H1 (cell line): ENCODE data around the gene ZNF524. TPM values are rescaled to one million over a fixed set of nuclear protein-coding genes. Genes with fewer than 3 reads are reported as not detected.

ENCODE experiments used
- CTCF ChIA-PET: fragments of 300-600 bp; sonication (Branson Sonifier 250); formaldehyde crosslinking; loops from one replicate; lab custom pipeline; 2021; ENCODE audit not compliant: partially characterized antibody; lab: Charles Lee
- POLR2A ChIA-PET: fragments of 300-600 bp; sonication (Branson Sonifier 250); formaldehyde crosslinking; loops from one replicate; lab custom pipeline; 2021; ENCODE audit warnings: inconsistent platforms; ENCODE audit not compliant: partially characterized antibody; lab: Charles Lee
- DNase-seq, 2 experiments: peaks; one replicate each; pipeline versions ENCODE4 v3.0.0 to v3.0.0-alpha.2; 2010 to 2022; ENCODE audit warnings: low spot score in 2 of 2, low read depth in 1 of 2, mixed read lengths in 1 of 2
- FAIRE-seq: peaks from 2 replicates; lab custom pipeline; 2011; peaks lifted over from hg19 to GRCh38; lab: Jason Lieb, UNC
- H2AFZ ChIP-seq: 2 replicates; pipeline ENCODE4 v1.8.1; 2012; ENCODE audit warnings: low read length, inconsistent platforms
- H2AK5ac ChIP-seq: 2 replicates; pipeline ENCODE4 v1.6.1; 2013; ENCODE audit warnings: low read depth, low read length
- H2BK120ac ChIP-seq: replicated peaks from 2 replicates; pipeline ENCODE3; 2013; ENCODE audit warnings: low read depth, low read length, inconsistent platforms
- H2BK12ac ChIP-seq: 2 replicates; pipeline ENCODE4 v1.6.1; 2013; ENCODE audit warnings: low read depth, low read length
- H2BK15ac ChIP-seq: 2 replicates; pipeline ENCODE4 v1.6.1; 2013; ENCODE audit warnings: low read length
- H2BK20ac ChIP-seq: 2 replicates; pipeline ENCODE4 v1.6.1; 2013; ENCODE audit warnings: low read length
- H2BK5ac ChIP-seq: 2 replicates; pipeline ENCODE4 v1.6.1; 2013; ENCODE audit warnings: low read depth, low read length
- H3K14ac ChIP-seq: 2 replicates; pipeline ENCODE4 v1.6.1; 2013; ENCODE audit warnings: inconsistent platforms; ENCODE audit not compliant: insufficient read length
- H3K18ac ChIP-seq: 2 replicates; pipeline ENCODE4 v1.6.1; 2013; ENCODE audit warnings: low read length; ENCODE audit errors: extremely low read depth
- H3K23ac ChIP-seq: 2 replicates; pipeline ENCODE4 v1.6.1; 2013; ENCODE audit warnings: inconsistent platforms; ENCODE audit not compliant: insufficient read length
- H3K23me2 ChIP-seq: 2 replicates; pipeline ENCODE4 v1.6.1; 2013; ENCODE audit warnings: low read depth, low read length
- H3K27ac ChIP-seq: 2 replicates; pipeline ENCODE4 v1.6.1; 2011; ENCODE audit warnings: low read depth, low read length, inconsistent platforms
- H3K27me3 ChIP-seq, 4 experiments: replicated peaks in 1 of 4; 1 replicate in 1 of 4; 2 replicates in 3 of 4; pipeline versions ENCODE4 v1.6.1 to v1.8.1; 2011 to 2013; ENCODE audit warnings: low read length in 3 of 4, mild to moderate bottlenecking in 3 of 4, inconsistent platforms in 2 of 4, mixed read lengths in 2 of 4, moderate library complexity in 1 of 4; ENCODE audit not compliant: control insufficient read depth in 3 of 4, insufficient read depth in 3 of 4; ENCODE audit errors: extremely low read depth in 1 of 4
- H3K36me3 ChIP-seq, 4 experiments: 2 replicates each; pipeline versions ENCODE4 v1.6.1 to v1.8.1; 2011 to 2013; ENCODE audit warnings: mild to moderate bottlenecking in 4 of 4, low read length in 3 of 4, moderate library complexity in 2 of 4, control low read depth in 1 of 4, inconsistent platforms in 1 of 4; ENCODE audit not compliant: insufficient read depth in 4 of 4, control insufficient read depth in 2 of 4
- H3K4ac ChIP-seq: replicated peaks from 2 replicates; pipeline ENCODE3; 2013; ENCODE audit warnings: low read length, low read depth, mixed read lengths, inconsistent platforms; ENCODE audit not compliant: insufficient read length
- H3K4me1 ChIP-seq, 4 experiments: replicated peaks in 1 of 4; 1 replicate in 1 of 4; 2 replicates in 3 of 4; pipeline versions ENCODE4 v1.6.1 to v1.8.1; 2011 to 2013; ENCODE audit warnings: low read length in 3 of 4, inconsistent platforms in 2 of 4, mixed read lengths in 1 of 4; ENCODE audit not compliant: insufficient read depth in 4 of 4, control insufficient read depth in 3 of 4
- H3K4me2 ChIP-seq, 2 experiments: 2 replicates each; pipeline versions ENCODE4 v1.6.1 to v1.8.1; 2011 to 2013; ENCODE audit warnings: low read depth in 2 of 2, low read length in 2 of 2, control low read depth in 1 of 2, inconsistent platforms in 1 of 2, mild to moderate bottlenecking in 1 of 2; ENCODE audit not compliant: insufficient read depth in 1 of 2
- H3K4me3 ChIP-seq, 4 experiments: fragments of 200-600, 300-600 bp in 1 of 4; sonication (generic), shearing (Covaris generic), sonication (Bioruptor Twin) in 1 of 4; 2 replicates each; pipeline versions ENCODE4 v1.5.1 to v1.8.1; 2011 to 2016; ENCODE audit warnings: low read length in 4 of 4, low read depth in 3 of 4, control low read depth in 2 of 4, inconsistent platforms in 2 of 4, mild to moderate bottlenecking in 2 of 4, mixed read lengths in 1 of 4, moderate library complexity in 1 of 4; ENCODE audit not compliant: insufficient read depth in 2 of 4; ENCODE audit errors: extremely low read depth in 1 of 4
- H3K56ac ChIP-seq: replicated peaks from 2 replicates; pipeline ENCODE3; 2013; ENCODE audit warnings: low read depth, mild to moderate bottlenecking, mixed read lengths, low read length, inconsistent platforms; ENCODE audit not compliant: insufficient read length
- H3K79me1 ChIP-seq: 2 replicates; pipeline ENCODE4 v1.6.1; 2013; ENCODE audit warnings: low read depth, low read length, control low read depth
- H3K79me2 ChIP-seq, 2 experiments: 2 replicates each; pipeline versions ENCODE4 v1.6.1 to v1.8.1; 2012 to 2013; ENCODE audit warnings: low read length in 2 of 2, mild to moderate bottlenecking in 2 of 2, inconsistent platforms in 1 of 2; ENCODE audit not compliant: insufficient read depth in 2 of 2, control insufficient read depth in 1 of 2
- H3K9ac ChIP-seq, 4 experiments: replicated peaks in 1 of 4; 1 replicate in 1 of 4; 2 replicates in 3 of 4; pipeline versions ENCODE4 v1.6.1 to v1.8.1; 2011 to 2013; ENCODE audit warnings: low read depth in 3 of 4, low read length in 3 of 4, control low read depth in 2 of 4, mild to moderate bottlenecking in 2 of 4, moderate library complexity in 2 of 4, inconsistent platforms in 1 of 4; ENCODE audit errors: extremely low read depth in 1 of 4
- H3K9me3 ChIP-seq, 2 experiments: 2 replicates each; pipeline versions ENCODE4 v1.6.1 to v1.8.1; 2012 to 2013; ENCODE audit warnings: mild to moderate bottlenecking in 2 of 2, moderate library complexity in 2 of 2, control low read depth in 1 of 2, inconsistent platforms in 1 of 2, low read depth in 1 of 2, low read length in 1 of 2, mixed read lengths in 1 of 2; ENCODE audit not compliant: insufficient read depth in 2 of 2
- H4K20me1 ChIP-seq, 2 experiments: replicated peaks in 1 of 2; 2 replicates each; pipeline versions ENCODE3 to v1.8.1; 2011 to 2013; ENCODE audit warnings: inconsistent platforms in 2 of 2, low read length in 2 of 2, mild to moderate bottlenecking in 1 of 2; ENCODE audit not compliant: insufficient read depth in 2 of 2, control insufficient read depth in 1 of 2
- H4K5ac ChIP-seq: 2 replicates; pipeline ENCODE4 v1.6.1; 2013; ENCODE audit warnings: low read length, low read depth, mixed read lengths, inconsistent platforms; ENCODE audit not compliant: insufficient read length
- H4K8ac ChIP-seq: 2 replicates; pipeline ENCODE4 v1.8.0; 2013; ENCODE audit warnings: mild to moderate bottlenecking, moderate library complexity, low read length, inconsistent platforms; ENCODE audit not compliant: insufficient read depth; ENCODE audit errors: extremely low read depth
- H4K91ac ChIP-seq: replicated peaks from 2 replicates; pipeline ENCODE3; 2013; ENCODE audit warnings: low read length, mixed read lengths, inconsistent platforms; ENCODE audit not compliant: insufficient read length
- CHD2 ChIP-seq: IDR thresholded peaks from 2 replicates; pipeline ENCODE4 v1.6.1; 2012; ENCODE audit warnings: low read length, improper control_type of control experiment
- HDAC2 ChIP-seq, 2 experiments: fragments of 300-600 bp in 1 of 2; sonication (generic) in 1 of 2; IDR thresholded peaks; 2 replicates each; pipeline ENCODE4 v1.6.1; 2011 to 2012; ENCODE audit warnings: low read depth in 2 of 2, low read length in 2 of 2, mild to moderate bottlenecking in 2 of 2, moderate library complexity in 2 of 2, borderline replicate concordance in 1 of 2, inconsistent platforms in 1 of 2
- PHF8 ChIP-seq: fragments of 200-600 bp; sonication (generic); conservative IDR thresholded peaks from 2 replicates; pipeline ENCODE4 v1.7.1; 2012; ENCODE audit warnings: low read depth, mild to moderate bottlenecking, inconsistent platforms, low read length, moderate library complexity
- POLR2A ChIP-seq, 2 experiments: IDR thresholded peaks; 1 replicate in 1 of 2; 2 replicates in 1 of 2; pipeline ENCODE4 v1.6.1; 2011; ENCODE audit warnings: low read depth in 2 of 2, low read length in 2 of 2, mild to moderate bottlenecking in 2 of 2; ENCODE audit errors: control extremely low read depth in 1 of 2
- SP2 ChIP-seq: IDR thresholded peaks from 2 replicates; pipeline ENCODE4 v1.6.1; 2012; ENCODE audit warnings: mild to moderate bottlenecking, low read length, inconsistent platforms
- YY1 ChIP-seq: IDR thresholded peaks from 2 replicates; pipeline ENCODE4 v1.6.1; 2011; ENCODE audit warnings: low read depth, mild to moderate bottlenecking, low read length
- ZNF274 ChIP-seq: IDR thresholded peaks from 2 replicates; pipeline ENCODE4 v1.7.0; 2012; ENCODE audit warnings: low read length, borderline replicate concordance; ENCODE audit errors: extremely low read depth
- WGBS, 2 experiments: shearing (Covaris generic) in 1 of 2; methylation state at CpG; one replicate each; pipeline versions ENCODE4 v1.1.6 to v1.1.7; 2013 to 2015; ENCODE audit warnings: low lambda C conversion rate in 2 of 2, mixed read lengths in 2 of 2, inconsistent platforms in 1 of 2, low coverage in 1 of 2, missing lambda C conversion rate in 1 of 2; ENCODE audit not compliant: insufficient replicate concordance in 2 of 2, insufficient coverage in 1 of 2, insufficient read length in 1 of 2; ENCODE audit errors: extremely low coverage in 1 of 2, missing lambda C conversion rate in 1 of 2; 5-methylcytosine and 5-hydroxymethylcytosine counted together
- polyA plus RNA-seq, 7 experiments: library from polyadenylated mRNA; depleted of rRNA in 3 of 7; stranded (reverse) in 5 of 7; unstranded in 2 of 7; fragments of >200 nt in 5 of 7; fragments of 200-250 nt in 2 of 7; gene quantifications; 1 replicate in 5 of 7; 2 replicates in 1 of 7; 4 replicates in 1 of 7; pipeline versions ENCODE4 v1.2.1 to v1.2.3, GENCODE V29; 2011 to 2013; ENCODE audit warnings: missing spikeins in 2 of 7, mixed read lengths in 2 of 7
- total RNA-seq: library from RNA; stranded (reverse); fragmentation: NEBNext Ultra II Directional; extraction: Animal tissue kit (Norgen Biotek cat#: 25700); gene quantifications from 2 replicates; pipeline ENCODE4 v1.2.1, GENCODE V29; 2021
- TF ChIP-seq, protein P1 (sequence below): IDR thresholded peaks from 2 replicates; pipeline ENCODE4 v1.6.1; 2012; ENCODE audit warnings: inconsistent platforms
- TF ChIP-seq, protein P2 (sequence below): IDR thresholded peaks from 2 replicates; pipeline ENCODE4 v1.6.1; 2011; ENCODE audit warnings: low read length, improper control_type of control experiment

ZNF524 gene
- total and polyA plus RNA-seq, 2 of the 8 experiments (the other 6 are each of a cell fraction or from before 2014, with no cell fraction given): 4.4 to 4.7 TPM

DNA sequence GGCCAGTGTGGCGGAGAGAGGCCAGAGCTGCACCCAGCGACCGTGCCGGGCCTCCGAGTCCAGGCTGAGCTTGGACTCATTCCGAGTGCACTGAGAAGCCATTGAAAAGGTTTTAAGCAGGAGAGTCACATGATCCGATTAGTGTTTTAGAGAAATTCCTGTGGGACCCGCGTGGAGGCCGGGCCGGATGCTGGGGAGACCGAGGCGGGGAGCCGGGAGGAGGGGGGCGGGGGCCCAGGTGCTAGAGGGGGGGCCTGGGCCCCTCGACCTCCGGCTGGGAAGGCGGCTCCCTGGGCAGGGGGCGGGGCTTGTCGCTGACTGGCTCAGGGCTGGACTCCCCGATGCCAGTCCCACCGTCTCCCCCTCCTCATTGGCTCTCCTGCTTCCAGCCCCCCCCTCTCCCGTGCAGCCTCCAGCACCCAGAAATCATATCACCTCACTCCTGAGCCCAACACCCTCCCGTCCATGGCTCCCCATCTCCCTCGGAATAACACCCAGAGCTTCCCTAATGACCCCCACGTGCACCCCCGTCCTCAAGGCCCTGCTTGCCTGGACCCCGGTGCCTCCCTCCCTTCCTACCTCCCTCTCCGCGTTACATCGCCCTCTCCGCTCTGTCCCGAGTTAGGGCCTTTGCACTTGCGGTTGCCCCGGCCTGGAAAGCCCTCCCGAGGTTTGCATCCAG, 14.3 kb upstream of the ZNF524 start:
- peak overlapping the region; percentile 80; the same call in 1 of the 2 replicates for H2BK12ac ChIP-seq
- H3K4me2 ChIP-seq: peak overlapping the region; percentile 69 to 73
- peak in 1 of 2 experiments; percentile 92 for DNase-seq
- CTCF ChIA-PET: interaction anchor here (0.6 to 2.3 kb wide), 3 partner anchors 20 to 1733 kb away, joined by 3 to 8 read pairs (median 8); partner anchors contain the start of gene ZNF865
- peak overlapping the region; percentile 57 for H4K5ac ChIP-seq
- H2BK120ac ChIP-seq: peak overlapping the region; percentile 43
- peak overlapping the region; percentile 96 for H4K91ac ChIP-seq
- H2BK15ac ChIP-seq: no peak overlapping the region
- peak overlapping the region; percentile 80; the same call in 1 of the 2 replicates for H2BK20ac ChIP-seq
- H3K56ac ChIP-seq: peak overlapping the region; percentile 2
- H3K4me1 ChIP-seq: peaks cover 0 to 8% (median 3%) of the 10 kb centered on the region in 4 experiments; a peak in 5 of 7 replicates
- 13% methylated on average over 26 of the region's 36 CpGs; no CpG with 5 or more reads in 1 of the 2 experiments for WGBS, 2 experiments
- peak overlapping the region; percentile 83 for H3K18ac ChIP-seq
- peak overlapping the region; percentile 60; the same call in 1 of the 2 replicates for H4K8ac ChIP-seq
- H2AK5ac ChIP-seq: no peak overlapping the region
- no peak overlapping the region for H3K23ac ChIP-seq
- no peaks in the 10 kb centered on the region for H3K79me2 ChIP-seq
- no peak overlapping the region for H3K27ac ChIP-seq
- H3K4me3 ChIP-seq: peak overlapping the region; percentile 35 to 64 (median 56)
- H2AFZ ChIP-seq: peak overlapping the region; percentile 26; the same call in 1 of the 2 replicates
- H3K79me1 ChIP-seq: no peaks in the 10 kb centered on the region
- no peaks in the 10 kb centered on the region; a peak in 1 of 7 replicates for H3K27me3 ChIP-seq
- peak overlapping the region; percentile 87 for H3K4ac ChIP-seq
- peak overlapping the region; percentile 68 for H3K14ac ChIP-seq
- H3K9me3 ChIP-seq: no peaks in the 10 kb centered on the region
- H2BK5ac ChIP-seq: peak overlapping the region; percentile 60; the same call in 1 of the 2 replicates
- POLR2A ChIA-PET: interaction anchor here (0.6 to 5.5 kb wide), 4 partner anchors 13 to 327 kb away, joined by 4 to 42 read pairs (median 8); partner anchors contain the start of genes FIZ1, ZNF524 and ZNF784
- H3K36me3 ChIP-seq: no peaks in the 10 kb centered on the region
- no peak for FAIRE-seq
- H4K20me1 ChIP-seq: no peaks in the 10 kb centered on the region
- peak overlapping the region in 3 of 4 experiments; percentile 29 to 53 (median 31); a peak in 5 of 7 replicates for H3K9ac ChIP-seq
- H3K23me2 ChIP-seq: peaks cover 11% of the 10 kb centered on the region
- TF ChIP-seq SP2 (0 out of 2 replicates have a peak, but pooled peaks have one; percentile 9), HDAC2 (IDR thresholded peaks at IDR 0.05; ENCODE audit: borderline replicate concordance in 1 of 2, low read depth in 2 of 2, low read length in 2 of 2) (0 out of 4 replicates have a peak, but pooled peaks of 1 of the 2 experiments have one; percentile 74), POLR2A (IDR thresholded peaks at IDR 0.05; ENCODE audit: control extremely low read depth in 1 of 2, low read depth in 2 of 2, low read length in 2 of 2) (no peak), PHF8 (0 out of 2 replicates have a peak, but pooled peaks have one; percentile 13), CHD2 (peak; percentile 37; the same call in 1 of the 2 replicates), ZNF274 (no peak), YY1 (0 out of 2 replicates have a peak, but pooled peaks have one; percentile 38)
- TF ChIP-seq, protein P1, sequence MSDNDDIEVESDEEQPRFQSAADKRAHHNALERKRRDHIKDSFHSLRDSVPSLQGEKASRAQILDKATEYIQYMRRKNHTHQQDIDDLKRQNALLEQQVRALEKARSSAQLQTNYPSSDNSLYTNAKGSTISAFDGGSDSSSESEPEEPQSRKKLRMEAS: peak; percentile 36; the same call in 1 of the 2 replicates
- TF ChIP-seq, protein P2, sequence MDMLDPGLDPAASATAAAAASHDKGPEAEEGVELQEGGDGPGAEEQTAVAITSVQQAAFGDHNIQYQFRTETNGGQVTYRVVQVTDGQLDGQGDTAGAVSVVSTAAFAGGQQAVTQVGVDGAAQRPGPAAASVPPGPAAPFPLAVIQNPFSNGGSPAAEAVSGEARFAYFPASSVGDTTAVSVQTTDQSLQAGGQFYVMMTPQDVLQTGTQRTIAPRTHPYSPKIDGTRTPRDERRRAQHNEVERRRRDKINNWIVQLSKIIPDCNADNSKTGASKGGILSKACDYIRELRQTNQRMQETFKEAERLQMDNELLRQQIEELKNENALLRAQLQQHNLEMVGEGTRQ: 0 out of 2 replicates have a peak, but pooled peaks have one; percentile 32
